AG10803 (cell line): ENCODE data around the gene RCL1.

Experiments used
- DNase-seq: peaks from one replicate; pipeline ENCODE4 v3.0.0; 2010; ENCODE audit warnings: low read depth
- H3K4me3 ChIP-seq: 2 replicates; pipeline ENCODE4 v1.5.1; 2011; ENCODE audit warnings: mild to moderate bottlenecking, low read length, control low read depth
- CTCF ChIP-seq: conservative IDR thresholded peaks from 2 replicates; pipeline ENCODE4 v1.5.1; 2011; ENCODE audit warnings: mild to moderate bottlenecking, low read length, control low read depth, inconsistent platforms

The RCL1 gene

GRCh38 chr9:4842213-4842612, 49.5 kb downstream of the RCL1 start:
- no peak overlapping the region for H3K4me3 ChIP-seq
- no peak for TF ChIP-seq CTCF
- DNase-seq: no peak

- TF ChIP-seq CTCF: no peak
- DNase-seq: no peak
- no peak overlapping the region for H3K4me3 ChIP-seq
Observed at GRCh38 chr9:4842734-4843133, 50.0 kb downstream of the RCL1 start.

GRCh38 chr9:4844056-4844838, 51.5 kb downstream of the RCL1 start:
- no peak for TF ChIP-seq CTCF
- H3K4me3 ChIP-seq: no peak overlapping the region
- DNase-seq: no peak

- no peak; the same call in 1 of the 2 replicates for TF ChIP-seq CTCF
- H3K4me3 ChIP-seq: no peak overlapping the region
- no peak for DNase-seq
Observed at GRCh38 chr9:4849369-4849768, 56.6 kb downstream of the RCL1 start.

GRCh38 chr9:4850603-4851310, 58.0 kb downstream of the RCL1 start:
- no peak for TF ChIP-seq CTCF
- H3K4me3 ChIP-seq: no peak overlapping the region
- DNase-seq: no peak

- TF ChIP-seq CTCF: no peak
- H3K4me3 ChIP-seq: no peak overlapping the region
- no peak for DNase-seq
Observed at GRCh38 chr9:4852419-4852818, 59.7 kb downstream of the RCL1 start.

- no peak overlapping the region for H3K4me3 ChIP-seq
- no peak for DNase-seq
- no peak for TF ChIP-seq CTCF
Observed at GRCh38 chr9:4854265-4854590, 61.5 kb downstream of the RCL1 start.
